WTC11 (cell line): Measurements from ENCODE around the gene DRC3.

Experiments used
- E2F4 ChIP-seq: sonication (generic); formaldehyde crosslinking; IDR thresholded peaks from 2 replicates; pipeline ENCODE4 v1.8.1; 2022; ENCODE audit warnings: low read depth, mild to moderate bottlenecking, moderate library complexity, missing genetic modification reagents, borderline replicate concordance
- ELF4 ChIP-seq: sonication (generic); formaldehyde crosslinking; IDR thresholded peaks from 2 replicates; pipeline ENCODE4 v1.8.1; 2022; ENCODE audit warnings: low read depth, mild to moderate bottlenecking, moderate library complexity, missing genetic modification reagents
- IRF1 ChIP-seq: sonication (generic); formaldehyde crosslinking; IDR thresholded peaks from 2 replicates; pipeline ENCODE4 v1.8.0; 2023; ENCODE audit warnings: missing genetic modification reagents
- IRF2 ChIP-seq: sonication (generic); formaldehyde crosslinking; IDR thresholded peaks from 2 replicates; pipeline ENCODE4 v1.8.0; 2022; ENCODE audit warnings: low read depth, missing genetic modification reagents, borderline replicate concordance
- MAX ChIP-seq: sonication (generic); formaldehyde crosslinking; IDR thresholded peaks from 2 replicates; pipeline ENCODE4 v1.8.0; 2022; ENCODE audit warnings: mild to moderate bottlenecking, missing genetic modification reagents
- MYBL2 ChIP-seq: sonication (generic); formaldehyde crosslinking; IDR thresholded peaks from 2 replicates; pipeline ENCODE4 v1.8.1; 2023; ENCODE audit warnings: mild to moderate bottlenecking, moderate library complexity, missing genetic modification reagents
- TCF7 ChIP-seq: sonication (generic); formaldehyde crosslinking; IDR thresholded peaks from 2 replicates; pipeline ENCODE4 v1.8.0; 2022; ENCODE audit warnings: mild to moderate bottlenecking, low read depth, missing genetic modification reagents, moderate library complexity
- USF2 ChIP-seq: sonication (generic); formaldehyde crosslinking; IDR thresholded peaks from 2 replicates; pipeline ENCODE4 v1.8.1; 2023; ENCODE audit warnings: mild to moderate bottlenecking, missing genetic modification reagents, moderate library complexity
- ZNF396 ChIP-seq: fragments of 250-450 bp; sonication (Bioruptor Pico); IDR thresholded peaks from 2 replicates; pipeline ENCODE4 v1.8.0; 2021; ENCODE audit warnings: mild to moderate bottlenecking, moderate library complexity, borderline replicate concordance
- TF ChIP-seq, protein P1 (sequence below): fragments of 200-600 bp; IDR thresholded peaks from 2 replicates; pipeline ENCODE4 v1.8.0; 2022; ENCODE audit warnings: antibody characterized with exemption
- TF ChIP-seq, protein P2 (sequence below): sonication (generic); formaldehyde crosslinking; conservative IDR thresholded peaks from 2 replicates; pipeline ENCODE4 v1.8.1; 2022; ENCODE audit warnings: mild to moderate bottlenecking, missing genetic modification reagents
- TF ChIP-seq, protein P3 (sequence below): sonication (generic); formaldehyde crosslinking; IDR thresholded peaks from 2 replicates; pipeline ENCODE4 v1.8.1; 2022; ENCODE audit warnings: mild to moderate bottlenecking, moderate library complexity, missing genetic modification reagents

GRCh38 chr17:18035704-18036103 lies 63.0 kb downstream of the DRC3 start:
- no peak for TF ChIP-seq E2F4 (CRISPR knock-in tag)
- no peak for TF ChIP-seq MAX
- no peak for TF ChIP-seq ELF4
- TF ChIP-seq, protein P1, sequence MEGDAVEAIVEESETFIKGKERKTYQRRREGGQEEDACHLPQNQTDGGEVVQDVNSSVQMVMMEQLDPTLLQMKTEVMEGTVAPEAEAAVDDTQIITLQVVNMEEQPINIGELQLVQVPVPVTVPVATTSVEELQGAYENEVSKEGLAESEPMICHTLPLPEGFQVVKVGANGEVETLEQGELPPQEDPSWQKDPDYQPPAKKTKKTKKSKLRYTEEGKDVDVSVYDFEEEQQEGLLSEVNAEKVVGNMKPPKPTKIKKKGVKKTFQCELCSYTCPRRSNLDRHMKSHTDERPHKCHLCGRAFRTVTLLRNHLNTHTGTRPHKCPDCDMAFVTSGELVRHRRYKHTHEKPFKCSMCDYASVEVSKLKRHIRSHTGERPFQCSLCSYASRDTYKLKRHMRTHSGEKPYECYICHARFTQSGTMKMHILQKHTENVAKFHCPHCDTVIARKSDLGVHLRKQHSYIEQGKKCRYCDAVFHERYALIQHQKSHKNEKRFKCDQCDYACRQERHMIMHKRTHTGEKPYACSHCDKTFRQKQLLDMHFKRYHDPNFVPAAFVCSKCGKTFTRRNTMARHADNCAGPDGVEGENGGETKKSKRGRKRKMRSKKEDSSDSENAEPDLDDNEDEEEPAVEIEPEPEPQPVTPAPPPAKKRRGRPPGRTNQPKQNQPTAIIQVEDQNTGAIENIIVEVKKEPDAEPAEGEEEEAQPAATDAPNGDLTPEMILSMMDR = no peak
- TF ChIP-seq TCF7 (CRISPR knock-in tag) = no peak
- TF ChIP-seq, protein P2, sequence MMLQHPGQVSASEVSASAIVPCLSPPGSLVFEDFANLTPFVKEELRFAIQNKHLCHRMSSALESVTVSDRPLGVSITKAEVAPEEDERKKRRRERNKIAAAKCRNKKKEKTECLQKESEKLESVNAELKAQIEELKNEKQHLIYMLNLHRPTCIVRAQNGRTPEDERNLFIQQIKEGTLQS (CRISPR knock-in tag) = no peak
- no peak for TF ChIP-seq USF2 (CRISPR knock-in tag)
- TF ChIP-seq MYBL2 (CRISPR knock-in tag) = no peak
- no peak for TF ChIP-seq IRF1 (CRISPR knock-in tag)
- TF ChIP-seq IRF2 (CRISPR knock-in tag) = no peak
- TF ChIP-seq, protein P3, sequence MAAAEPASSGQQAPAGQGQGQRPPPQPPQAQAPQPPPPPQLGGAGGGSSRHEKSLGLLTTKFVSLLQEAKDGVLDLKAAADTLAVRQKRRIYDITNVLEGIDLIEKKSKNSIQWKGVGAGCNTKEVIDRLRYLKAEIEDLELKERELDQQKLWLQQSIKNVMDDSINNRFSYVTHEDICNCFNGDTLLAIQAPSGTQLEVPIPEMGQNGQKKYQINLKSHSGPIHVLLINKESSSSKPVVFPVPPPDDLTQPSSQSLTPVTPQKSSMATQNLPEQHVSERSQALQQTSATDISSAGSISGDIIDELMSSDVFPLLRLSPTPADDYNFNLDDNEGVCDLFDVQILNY (CRISPR knock-in tag) = no peak
- TF ChIP-seq ZNF396 (CRISPR knock-in tag) = no peak
